Measurements from ENCODE around the gene CACNA2D1.

Gene CACNA2D1

GRCh38 chr7:82114237-82114636 lies 329.3 kb downstream of the CACNA2D1 start:
- DNase-seq (ENCODE audit: low read depth, low spot score), result no peak

- no peak for DNase-seq (ENCODE audit: low read depth, low spot score)
Measured at GRCh38 chr7:82110146-82110840, 333.3 kb downstream of the CACNA2D1 start.

GRCh38 chr7:82109288-82109687 lies 334.3 kb downstream of the CACNA2D1 start:
- no peak for DNase-seq (ENCODE audit: low read depth, low spot score)

- no peak for DNase-seq (ENCODE audit: low read depth, low spot score)
Measured at GRCh38 chr7:82106201-82106600, 337.4 kb downstream of the CACNA2D1 start.

GRCh38 chr7:82105463-82105862 lies 338.1 kb downstream of the CACNA2D1 start:
- no peak for DNase-seq (ENCODE audit: low read depth, low spot score)

GRCh38 chr7:82098414-82098813 lies 345.2 kb downstream of the CACNA2D1 start:
- no peak for DNase-seq (ENCODE audit: low read depth, low spot score)

- DNase-seq (ENCODE audit: low read depth, low spot score), result no peak
Measured at GRCh38 chr7:82091126-82091684, 352.4 kb downstream of the CACNA2D1 start.

- DNase-seq (ENCODE audit: low read depth, low spot score), result no peak
Measured at GRCh38 chr7:82087099-82087498, 356.5 kb downstream of the CACNA2D1 start.

- DNase-seq (ENCODE audit: low read depth, low spot score), result no peak
Measured at GRCh38 chr7:82085116-82085515, 358.5 kb downstream of the CACNA2D1 start.

- DNase-seq (ENCODE audit: low read depth, low spot score), result no peak
Measured at GRCh38 chr7:82081644-82082224, 361.8 kb downstream of the CACNA2D1 start.

- no peak for DNase-seq (ENCODE audit: low read depth, low spot score)
Measured at GRCh38 chr7:82080254-82080927, 363.2 kb downstream of the CACNA2D1 start.

- DNase-seq (ENCODE audit: low read depth, low spot score), result no peak
Measured at GRCh38 chr7:82079527-82079926, 364.1 kb downstream of the CACNA2D1 start.

- DNase-seq (ENCODE audit: low read depth, low spot score), result no peak
Measured at GRCh38 chr7:82078807-82079206, 364.8 kb downstream of the CACNA2D1 start.

- DNase-seq (ENCODE audit: low read depth, low spot score), result no peak
Measured at GRCh38 chr7:82071468-82071867, 372.1 kb downstream of the CACNA2D1 start.

GRCh38 chr7:82067628-82068264 lies 375.8 kb downstream of the CACNA2D1 start:
- no peak for DNase-seq (ENCODE audit: low read depth, low spot score)

GRCh38 chr7:82057476-82057875 lies 386.1 kb downstream of the CACNA2D1 start:
- no peak for DNase-seq (ENCODE audit: low read depth, low spot score)

GRCh38 chr7:82056282-82056681 lies 387.3 kb downstream of the CACNA2D1 start:
- DNase-seq (ENCODE audit: low read depth, low spot score), result no peak

- DNase-seq (ENCODE audit: low read depth, low spot score), result no peak
Measured at GRCh38 chr7:82054544-82054943, 389.0 kb downstream of the CACNA2D1 start.

- no peak for DNase-seq (ENCODE audit: low read depth, low spot score)
Measured at GRCh38 chr7:82053453-82054032, 390.0 kb downstream of the CACNA2D1 start.

GRCh38 chr7:82051601-82052000 lies 392.0 kb downstream of the CACNA2D1 start:
- no peak for DNase-seq (ENCODE audit: low read depth, low spot score)

GRCh38 chr7:82050792-82051191 lies 392.8 kb downstream of the CACNA2D1 start:
- no peak for DNase-seq (ENCODE audit: low read depth, low spot score)

Measured in brain pericyte (primary cell).